Spleen (tissue), 11 donors: ENCODE measurements around the gene ATXN7L3. TPM values are rescaled to one million over a fixed set of nuclear protein-coding genes. Genes with fewer than 3 reads are reported as not detected.

Experiments
- DNase-seq: peaks from one replicate; pipeline ENCODE4 v3.0.0-alpha.2; 2020
- H3K27ac ChIP-seq, 8 donors: fragments of 200-600 bp; sonication (generic) in 7 of 8; 1 replicate in 4 of 8; 2 replicates in 4 of 8; pipeline versions ENCODE4 v1.5.0 to v1.8.0; 2016 to 2021; ENCODE audit warnings: inconsistent platforms in 4 of 8, mild to moderate bottlenecking in 4 of 8, moderate library complexity in 1 of 8
- H3K27me3 ChIP-seq, 7 donors: fragments of 200-600 bp; sonication (generic) in 6 of 7; replicated peaks in 1 of 7; 1 replicate in 4 of 7; 2 replicates in 3 of 7; pipeline versions ENCODE4 v1.5.0 to v1.8.0; 2016 to 2021; ENCODE audit warnings: inconsistent platforms in 3 of 7, mild to moderate bottlenecking in 1 of 7
- H3K36me3 ChIP-seq, 6 donors: fragments of 200-600 bp; sonication (generic) in 5 of 6; 1 replicate in 4 of 6; 2 replicates in 2 of 6; pipeline versions ENCODE4 v1.5.0 to v1.8.0; 2016 to 2021; ENCODE audit warnings: inconsistent platforms in 2 of 6
- H3K4me1 ChIP-seq, 6 donors: fragments of 200-600 bp; sonication (generic) in 5 of 6; 1 replicate in 3 of 6; 2 replicates in 3 of 6; pipeline versions ENCODE4 v1.5.0 to v1.8.0; 2016 to 2021; ENCODE audit warnings: inconsistent platforms in 3 of 6
- H3K4me3 ChIP-seq, 8 donors: fragments of 200-600 bp; sonication (generic) in 7 of 8; 1 replicate in 4 of 8; 2 replicates in 4 of 8; pipeline versions ENCODE4 v1.5.0 to v1.8.0; 2016 to 2021; ENCODE audit warnings: inconsistent platforms in 4 of 8, mild to moderate bottlenecking in 4 of 8, moderate library complexity in 2 of 8
- H3K9me3 ChIP-seq, 8 donors: fragments of 200-600 bp; sonication (generic) in 7 of 8; 1 replicate in 4 of 8; 2 replicates in 4 of 8; pipeline versions ENCODE4 v1.5.0 to v1.8.0; 2016 to 2021; ENCODE audit warnings: inconsistent platforms in 4 of 8
- POLR2A ChIP-seq, 3 donors: fragments of 450-650 bp; IDR thresholded peaks; one replicate each; pipeline ENCODE4 v1.5.1; 2017; ENCODE audit warnings: antibody characterized with exemption in 3 of 3, mild to moderate bottlenecking in 1 of 3
- POLR2AphosphoS5 ChIP-seq, 3 donors: sonication (generic); formaldehyde crosslinking; IDR thresholded peaks; one replicate each; pipeline ENCODE4 v1.5.1; 2017; ENCODE audit warnings: antibody characterized with exemption in 3 of 3
- WGBS, 5 donors: extraction: QIAGEN DNeasy Blood & Tissue Kit in 3 of 5; methylation state at CpG; one replicate each; pipeline versions ENCODE4 v1.1.5 to v1.1.7; 2013 to 2018; 5-methylcytosine and 5-hydroxymethylcytosine counted together
- intact Hi-C: fragments of 100-400 bp; cut with DNase I; formaldehyde crosslinking; loops from one replicate; pipeline ENCODE4 v1.15.0; 2023; ENCODE audit warnings: low total_unique reads
- polyA plus RNA-seq, 3 donors: library from polyadenylated mRNA; stranded (reverse); fragments of 200-250 nt; gene quantifications; one replicate each; pipeline ENCODE4 v1.2.1, GENCODE V29; 2013
- total RNA-seq, 7 donors: library from RNA; depleted of rRNA in 3 of 7; stranded (reverse); fragments of >200 nt in 3 of 7; fragmentation: NEBNext Ultra II Directional in 4 of 7; extraction: Animal tissue kit (Norgen Biotek cat#: 25700) in 4 of 7; gene quantifications; one replicate each; pipeline versions ENCODE4 v1.1.0 to v1.2.1, GENCODE V29; 2016 to 2021
- TF ChIP-seq, protein P1 (sequence below), 11 experiments: fragments of 200-600 bp in 7 of 11; fragments of 450-650 bp in 4 of 11; sonication (generic) in 4 of 11; IDR thresholded peaks in 8 of 11; conservative IDR thresholded peaks in 3 of 11; 1 replicate in 7 of 11; 2 replicates in 4 of 11; pipeline versions ENCODE4 v1.4.0 to v1.8.0; 2016 to 2021; ENCODE audit warnings: antibody characterized with exemption in 11 of 11, inconsistent platforms in 4 of 11, mild to moderate bottlenecking in 1 of 11
- donor health status: healthy with polysubstance abuse.
- donor health status: DM: no; HTN: no; CAD: no; lungs with moderate emphysema.
- donor health status: DM: no; HTN: no; CAD: no.
- donor health status: Bipolar disorder and iron deficiency.
- donor health status: healthy.
- donor health status: DM: no; HTN: no; CAD: no.
- donor health status: DM: yes; HTN: yes; CAD: no.

Gene ATXN7L3
- total and polyA plus RNA-seq, 10 donors = 25.2 to 96.2 (median 61.2) TPM

DNA sequence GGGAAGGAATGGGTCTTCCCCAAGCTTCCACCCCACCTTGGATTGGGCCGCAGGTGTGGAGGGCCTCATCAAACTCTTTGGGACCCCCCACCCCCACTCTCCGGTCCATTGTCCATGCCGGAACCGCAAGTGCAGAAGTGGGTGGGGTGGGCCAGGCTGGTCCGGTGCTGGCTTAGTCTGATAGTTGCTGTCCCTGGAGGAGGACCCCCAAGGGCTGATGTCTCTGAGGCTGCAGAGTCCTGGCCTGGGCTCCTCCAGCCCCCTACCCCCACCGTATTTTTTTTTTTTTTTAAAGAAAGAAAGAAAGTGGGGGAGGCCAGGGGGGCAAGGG lies 7.1 kb upstream of the ATXN7L3 start:
- Histone ChIP-seq H3K4me1 (peaks cover 14 to 62% (median 39%) of the 10 kb centered on the region in 6 donors), H3K36me3 (peaks cover 0 to 58% (median 49%) of the 10 kb centered on the region in 6 donors), H3K4me3 (no peak overlapping the region), H3K27ac (no peak overlapping the region), H3K27me3 (no peaks in the 10 kb centered on the region), H3K9me3 (no peaks in the 10 kb centered on the region)
- intact Hi-C loops = no loop called here
- TF ChIP-seq POLR2A (IDR thresholded peaks at IDR 0.05) (no peak), POLR2AphosphoS5 (IDR thresholded peaks at IDR 0.05) (no peak)
- TF ChIP-seq, protein P1, sequence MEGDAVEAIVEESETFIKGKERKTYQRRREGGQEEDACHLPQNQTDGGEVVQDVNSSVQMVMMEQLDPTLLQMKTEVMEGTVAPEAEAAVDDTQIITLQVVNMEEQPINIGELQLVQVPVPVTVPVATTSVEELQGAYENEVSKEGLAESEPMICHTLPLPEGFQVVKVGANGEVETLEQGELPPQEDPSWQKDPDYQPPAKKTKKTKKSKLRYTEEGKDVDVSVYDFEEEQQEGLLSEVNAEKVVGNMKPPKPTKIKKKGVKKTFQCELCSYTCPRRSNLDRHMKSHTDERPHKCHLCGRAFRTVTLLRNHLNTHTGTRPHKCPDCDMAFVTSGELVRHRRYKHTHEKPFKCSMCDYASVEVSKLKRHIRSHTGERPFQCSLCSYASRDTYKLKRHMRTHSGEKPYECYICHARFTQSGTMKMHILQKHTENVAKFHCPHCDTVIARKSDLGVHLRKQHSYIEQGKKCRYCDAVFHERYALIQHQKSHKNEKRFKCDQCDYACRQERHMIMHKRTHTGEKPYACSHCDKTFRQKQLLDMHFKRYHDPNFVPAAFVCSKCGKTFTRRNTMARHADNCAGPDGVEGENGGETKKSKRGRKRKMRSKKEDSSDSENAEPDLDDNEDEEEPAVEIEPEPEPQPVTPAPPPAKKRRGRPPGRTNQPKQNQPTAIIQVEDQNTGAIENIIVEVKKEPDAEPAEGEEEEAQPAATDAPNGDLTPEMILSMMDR (IDR thresholded peaks at IDR 0.05 in 8 of 11, conservative IDR thresholded peaks at IDR 0.05 in 3 of 11) = no peak
- no peak for DNase-seq
- 82 to 90% (median 87%) methylated on average over 6 of the region's 6 CpGs for WGBS, 5 donors

DNA sequence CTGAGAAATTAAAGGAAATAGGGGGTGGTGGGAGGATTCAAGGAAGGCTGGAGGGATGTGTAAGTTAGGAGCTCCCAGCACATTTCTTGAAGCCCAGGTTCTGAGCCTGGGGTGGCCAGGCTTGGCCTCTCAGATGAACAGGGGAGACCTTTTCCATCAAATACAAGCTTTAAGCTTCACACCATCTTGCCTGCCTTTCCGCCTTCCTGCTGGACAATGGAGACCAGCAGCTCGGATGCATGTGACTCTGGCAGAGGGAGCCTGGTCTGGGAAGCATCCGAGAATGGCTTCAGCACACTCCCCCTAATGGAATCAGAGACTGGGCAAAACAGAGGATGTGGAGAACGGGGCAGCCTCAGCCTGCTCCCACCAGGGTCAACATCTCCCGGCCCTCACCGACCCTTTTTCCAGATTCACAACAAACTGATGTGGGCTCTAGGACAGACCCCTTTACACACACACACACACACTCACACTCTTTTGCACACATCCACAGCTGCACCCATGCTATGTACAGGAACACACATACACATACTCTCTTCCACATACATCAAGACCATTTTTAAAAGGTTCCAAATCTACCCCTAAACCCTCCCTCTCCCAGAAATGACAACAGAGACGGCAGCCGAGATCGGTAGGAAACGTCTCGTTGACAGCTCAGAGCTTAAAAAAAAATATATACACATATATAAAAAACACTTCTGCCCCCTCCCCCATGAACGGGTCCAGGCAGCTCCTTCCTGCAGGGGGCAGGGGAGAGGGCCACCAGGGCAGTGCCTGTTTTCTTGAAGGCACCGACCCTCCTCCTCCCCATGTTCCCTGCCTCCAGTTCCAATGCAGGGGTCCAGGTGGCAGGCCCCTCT lies 6.5 kb upstream of the ATXN7L3 start:
- Histone ChIP-seq H3K4me1 (peaks cover 14 to 62% (median 37%) of the 10 kb centered on the region in 6 donors), H3K27ac (peak overlapping the region in 1 of 8 donors; percentile 30), H3K27me3 (no peaks in the 10 kb centered on the region), H3K36me3 (peaks cover 0 to 52% (median 44%) of the 10 kb centered on the region in 6 donors), H3K4me3 (no peak overlapping the region), H3K9me3 (no peaks in the 10 kb centered on the region)
- intact Hi-C loops = no loop called here
- TF ChIP-seq POLR2A (IDR thresholded peaks at IDR 0.05) (no peak), POLR2AphosphoS5 (IDR thresholded peaks at IDR 0.05) (no peak)
- TF ChIP-seq, protein P1 (IDR thresholded peaks at IDR 0.05 in 8 of 11, conservative IDR thresholded peaks at IDR 0.05 in 3 of 11) = no peak
- no peak for DNase-seq
- 57 to 62% (median 62%) methylated on average over 13 of the region's 13 CpGs for WGBS, 5 donors

DNA sequence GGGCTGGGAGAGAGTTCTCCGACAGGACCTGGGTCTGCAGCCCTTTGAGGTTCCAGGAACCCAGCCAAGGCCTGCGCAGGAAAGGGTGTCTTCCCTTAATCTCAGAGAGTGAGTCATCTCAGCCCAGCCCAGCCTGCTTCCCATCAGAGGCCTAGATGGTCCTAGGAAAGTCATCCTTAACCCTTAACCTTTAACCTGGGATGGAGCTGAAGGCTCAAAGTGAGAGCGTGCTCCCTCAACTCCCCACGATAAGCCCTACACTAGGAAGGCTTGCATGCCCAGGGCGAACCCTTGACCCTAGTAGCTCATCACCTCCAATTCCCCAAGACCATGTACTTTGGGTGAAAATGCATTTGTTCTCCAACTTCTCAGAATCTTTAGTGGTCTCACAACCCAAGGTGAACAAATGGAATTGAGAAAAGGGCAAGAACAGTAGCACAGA lies 4.8 kb upstream of the ATXN7L3 start:
- peaks cover 0 to 37% (median 30%) of the 10 kb centered on the region in 6 donors for H3K36me3 ChIP-seq
- WGBS, 5 donors = 44 to 68% (median 58%) methylated on average over 5 of the region's 5 CpGs
- H3K4me1 ChIP-seq = peaks cover 0 to 53% (median 28%) of the 10 kb centered on the region in 6 donors
- TF ChIP-seq, protein P1 (IDR thresholded peaks at IDR 0.05 in 8 of 11, conservative IDR thresholded peaks at IDR 0.05 in 3 of 11) = no peak
- TF ChIP-seq POLR2A (IDR thresholded peaks at IDR 0.05) = no peak
- peak in 1 of 3 donors; percentile 56 for TF ChIP-seq POLR2AphosphoS5 (IDR thresholded peaks at IDR 0.05)
- intact Hi-C loops = no loop called here
- H3K4me3 ChIP-seq = no peak overlapping the region
- no peak for DNase-seq
- peak overlapping the region in 5 of 8 donors; percentile 8 to 47 (median 16) for H3K27ac ChIP-seq
- no peaks in the 10 kb centered on the region for H3K27me3 ChIP-seq
- no peaks in the 10 kb centered on the region for H3K9me3 ChIP-seq

DNA sequence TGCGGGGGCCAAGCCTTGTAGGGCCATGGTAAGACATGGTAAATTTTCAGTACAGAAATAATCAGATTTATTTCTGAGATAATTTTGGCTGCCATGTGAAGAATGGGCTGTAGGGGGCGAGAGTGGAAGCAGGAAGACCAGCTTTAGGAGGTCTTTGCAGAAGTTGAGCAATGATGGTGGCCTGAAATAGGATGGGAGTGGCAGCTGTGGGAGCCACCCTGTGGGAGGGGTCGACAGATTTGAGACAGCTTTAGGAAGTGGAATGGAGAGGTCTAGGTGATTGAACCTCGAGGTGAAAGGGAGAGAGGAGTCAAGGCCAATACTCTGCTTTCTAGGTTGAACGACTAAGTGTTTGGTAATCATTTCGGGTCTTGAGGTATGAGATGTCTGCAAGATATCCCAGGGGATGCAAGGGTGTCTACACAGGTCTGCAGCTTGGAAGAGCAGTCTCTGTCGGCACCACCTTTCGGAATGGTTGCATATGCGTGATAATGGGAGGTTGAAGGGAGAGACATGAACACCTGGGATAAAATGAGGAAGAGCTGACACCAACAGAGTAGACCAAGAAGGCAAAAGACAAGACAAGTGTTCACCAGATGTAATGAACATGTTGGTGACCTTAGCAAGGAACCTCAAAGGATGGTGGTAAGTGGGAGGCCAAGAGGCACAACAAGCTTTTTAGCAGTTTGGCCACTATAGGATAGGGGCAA lies 4.2 kb upstream of the ATXN7L3 start:
- TF ChIP-seq, protein P1 (IDR thresholded peaks at IDR 0.05 in 8 of 11, conservative IDR thresholded peaks at IDR 0.05 in 3 of 11) = peak; percentile 29 to 77 (median 68)
- TF ChIP-seq POLR2AphosphoS5 (IDR thresholded peaks at IDR 0.05) (no peak), POLR2A (IDR thresholded peaks at IDR 0.05) (no peak)
- Histone ChIP-seq H3K27me3 (no peaks in the 10 kb centered on the region), H3K4me1 (peaks cover 0 to 48% (median 24%) of the 10 kb centered on the region in 6 donors), H3K36me3 (peaks cover 0 to 32% (median 24%) of the 10 kb centered on the region in 6 donors), H3K27ac (peak overlapping the region in 5 of 8 donors; percentile 8 to 47 (median 16)), H3K9me3 (no peaks in the 10 kb centered on the region), H3K4me3 (no peak overlapping the region)
- intact Hi-C loops = no loop called here
- no peak for DNase-seq
- 41 to 49% (median 47%) methylated on average over 9 of the region's 9 CpGs for WGBS, 5 donors
